ENCODE measurements around the gene ACRBP.

- no peak for TF ChIP-seq POLR2A (IDR thresholded peaks at IDR 0.05; ENCODE audit: extremely low read depth, insufficient read length)
- TF ChIP-seq CTCF (IDR thresholded peaks at IDR 0.05; ENCODE audit: low read depth, low read length), result no peak
Observed at GRCh38 chr12:6691473-6691872, 44.2 kb upstream of the ACRBP start.

All from NB4 (cell line).